Measurements from ENCODE around the gene RIN2.

RIN2 gene

GRCh38 chr20:19758133-19758500, at the start of gene RIN2:
RIN2 (plus strand) TSS chr20:19758258; CDS start chr20:19889602, 131,344 bp downstream.
- Histone ChIP-seq H3K4me3 (ENCODE audit: low read depth, low read length) (peak within 1 kb of the TSS; percentile 89), H3K36me3 (ENCODE audit: control insufficient read depth, insufficient read depth, low read length) (no peaks in the 10 kb centered on the region), H3K9me3 (ENCODE audit: control insufficient read depth, insufficient read depth, low read length) (no peaks in the 10 kb centered on the region), H3K4me1 (ENCODE audit: control insufficient read depth, insufficient read depth, low read length) (peaks cover 2% of the 10 kb centered on the region), H3K9ac (ENCODE audit: low read depth, low read length) (peak within 1 kb of the TSS; percentile 47), H3K27me3 (ENCODE audit: control insufficient read depth, insufficient read depth, low read length) (peaks cover 32% of the 10 kb centered on the region)

GRCh38 chr20:19709635-19710335, 48.3 kb upstream of the RIN2 start:
- Histone ChIP-seq H3K27me3 (ENCODE audit: control insufficient read depth, insufficient read depth, low read length) (no peaks in the 10 kb centered on the region), H3K9ac (ENCODE audit: low read depth, low read length) (no peak overlapping the region), H3K4me3 (ENCODE audit: low read depth, low read length) (no peak overlapping the region), H3K36me3 (ENCODE audit: control insufficient read depth, insufficient read depth, low read length) (no peaks in the 10 kb centered on the region), H3K4me1 (ENCODE audit: control insufficient read depth, insufficient read depth, low read length) (no peaks in the 10 kb centered on the region), H3K9me3 (ENCODE audit: control insufficient read depth, insufficient read depth, low read length) (no peaks in the 10 kb centered on the region)

GRCh38 chr20:19710336-19711120, 47.5 kb upstream of the RIN2 start:
- Histone ChIP-seq H3K36me3 (ENCODE audit: control insufficient read depth, insufficient read depth, low read length) (no peaks in the 10 kb centered on the region), H3K4me1 (ENCODE audit: control insufficient read depth, insufficient read depth, low read length) (no peaks in the 10 kb centered on the region), H3K9me3 (ENCODE audit: control insufficient read depth, insufficient read depth, low read length) (no peaks in the 10 kb centered on the region), H3K4me3 (ENCODE audit: low read depth, low read length) (no peak overlapping the region), H3K27me3 (ENCODE audit: control insufficient read depth, insufficient read depth, low read length) (no peaks in the 10 kb centered on the region), H3K9ac (ENCODE audit: low read depth, low read length) (no peak overlapping the region)

GRCh38 chr20:19711126-19711525, 46.9 kb upstream of the RIN2 start:
- no peaks in the 10 kb centered on the region for H3K27me3 ChIP-seq (ENCODE audit: control insufficient read depth, insufficient read depth, low read length)
- no peak overlapping the region for H3K4me3 ChIP-seq (ENCODE audit: low read depth, low read length)

GRCh38 chr20:19712721-19713260, 45.3 kb upstream of the RIN2 start:
- no peaks in the 10 kb centered on the region for H3K27me3 ChIP-seq (ENCODE audit: control insufficient read depth, insufficient read depth, low read length)

More at GRCh38 chr20:19711126-19711525, 46.9 kb upstream of the RIN2 start:
- Histone ChIP-seq H3K4me1 (ENCODE audit: control insufficient read depth, insufficient read depth, low read length) (no peaks in the 10 kb centered on the region), H3K36me3 (ENCODE audit: control insufficient read depth, insufficient read depth, low read length) (no peaks in the 10 kb centered on the region), H3K9ac (ENCODE audit: low read depth, low read length) (no peak overlapping the region), H3K9me3 (ENCODE audit: control insufficient read depth, insufficient read depth, low read length) (no peaks in the 10 kb centered on the region)

GRCh38 chr20:19713822-19714578, 44.1 kb upstream of the RIN2 start:
- Histone ChIP-seq H3K27me3 (ENCODE audit: control insufficient read depth, insufficient read depth, low read length) (no peaks in the 10 kb centered on the region), H3K4me3 (ENCODE audit: low read depth, low read length) (no peak overlapping the region), H3K4me1 (ENCODE audit: control insufficient read depth, insufficient read depth, low read length) (no peaks in the 10 kb centered on the region), H3K9me3 (ENCODE audit: control insufficient read depth, insufficient read depth, low read length) (no peaks in the 10 kb centered on the region), H3K36me3 (ENCODE audit: control insufficient read depth, insufficient read depth, low read length) (no peaks in the 10 kb centered on the region), H3K9ac (ENCODE audit: low read depth, low read length) (no peak overlapping the region)

More at GRCh38 chr20:19712721-19713260, 45.3 kb upstream of the RIN2 start:
- Histone ChIP-seq H3K36me3 (ENCODE audit: control insufficient read depth, insufficient read depth, low read length) (no peaks in the 10 kb centered on the region), H3K9me3 (ENCODE audit: control insufficient read depth, insufficient read depth, low read length) (no peaks in the 10 kb centered on the region), H3K9ac (ENCODE audit: low read depth, low read length) (no peak overlapping the region), H3K4me1 (ENCODE audit: control insufficient read depth, insufficient read depth, low read length) (no peaks in the 10 kb centered on the region), H3K4me3 (ENCODE audit: low read depth, low read length) (no peak overlapping the region)

GRCh38 chr20:19714579-19714840, 43.5 kb upstream of the RIN2 start:
- no peaks in the 10 kb centered on the region for H3K27me3 ChIP-seq (ENCODE audit: control insufficient read depth, insufficient read depth, low read length)
- no peaks in the 10 kb centered on the region for H3K4me1 ChIP-seq (ENCODE audit: control insufficient read depth, insufficient read depth, low read length)
- H3K36me3 ChIP-seq (ENCODE audit: control insufficient read depth, insufficient read depth, low read length) = no peaks in the 10 kb centered on the region
- H3K9me3 ChIP-seq (ENCODE audit: control insufficient read depth, insufficient read depth, low read length) = no peaks in the 10 kb centered on the region
- no peak overlapping the region for H3K4me3 ChIP-seq (ENCODE audit: low read depth, low read length)
- H3K9ac ChIP-seq (ENCODE audit: low read depth, low read length) = no peak overlapping the region

GRCh38 chr20:19715986-19716385, 42.1 kb upstream of the RIN2 start:
- H3K36me3 ChIP-seq (ENCODE audit: control insufficient read depth, insufficient read depth, low read length) = no peaks in the 10 kb centered on the region
- no peak overlapping the region for H3K4me3 ChIP-seq (ENCODE audit: low read depth, low read length)
- H3K4me1 ChIP-seq (ENCODE audit: control insufficient read depth, insufficient read depth, low read length) = no peaks in the 10 kb centered on the region
- H3K9me3 ChIP-seq (ENCODE audit: control insufficient read depth, insufficient read depth, low read length) = no peaks in the 10 kb centered on the region
- no peak overlapping the region for H3K9ac ChIP-seq (ENCODE audit: low read depth, low read length)
- H3K27me3 ChIP-seq (ENCODE audit: control insufficient read depth, insufficient read depth, low read length) = no peaks in the 10 kb centered on the region

- Histone ChIP-seq H3K36me3 (ENCODE audit: control insufficient read depth, insufficient read depth, low read length) (no peaks in the 10 kb centered on the region), H3K27me3 (ENCODE audit: control insufficient read depth, insufficient read depth, low read length) (no peaks in the 10 kb centered on the region), H3K9ac (ENCODE audit: low read depth, low read length) (no peak overlapping the region)
Observed at GRCh38 chr20:19718880-19719279, 39.2 kb upstream of the RIN2 start.

GRCh38 chr20:19720991-19721390, 37.1 kb upstream of the RIN2 start:
- H3K36me3 ChIP-seq (ENCODE audit: control insufficient read depth, insufficient read depth, low read length) = no peaks in the 10 kb centered on the region
- H3K4me1 ChIP-seq (ENCODE audit: control insufficient read depth, insufficient read depth, low read length) = no peaks in the 10 kb centered on the region
- no peaks in the 10 kb centered on the region for H3K27me3 ChIP-seq (ENCODE audit: control insufficient read depth, insufficient read depth, low read length)
- H3K9ac ChIP-seq (ENCODE audit: low read depth, low read length) = no peak overlapping the region
- no peak overlapping the region for H3K4me3 ChIP-seq (ENCODE audit: low read depth, low read length)
- H3K9me3 ChIP-seq (ENCODE audit: control insufficient read depth, insufficient read depth, low read length) = no peaks in the 10 kb centered on the region

More at GRCh38 chr20:19718880-19719279, 39.2 kb upstream of the RIN2 start:
- Histone ChIP-seq H3K4me1 (ENCODE audit: control insufficient read depth, insufficient read depth, low read length) (no peaks in the 10 kb centered on the region), H3K9me3 (ENCODE audit: control insufficient read depth, insufficient read depth, low read length) (no peaks in the 10 kb centered on the region), H3K4me3 (ENCODE audit: low read depth, low read length) (no peak overlapping the region)

GRCh38 chr20:19723051-19723450, 35.0 kb upstream of the RIN2 start:
- no peak overlapping the region for H3K9ac ChIP-seq (ENCODE audit: low read depth, low read length)
- no peaks in the 10 kb centered on the region for H3K4me1 ChIP-seq (ENCODE audit: control insufficient read depth, insufficient read depth, low read length)
- H3K4me3 ChIP-seq (ENCODE audit: low read depth, low read length) = no peak overlapping the region
- H3K9me3 ChIP-seq (ENCODE audit: control insufficient read depth, insufficient read depth, low read length) = no peaks in the 10 kb centered on the region
- H3K36me3 ChIP-seq (ENCODE audit: control insufficient read depth, insufficient read depth, low read length) = no peaks in the 10 kb centered on the region
- no peaks in the 10 kb centered on the region for H3K27me3 ChIP-seq (ENCODE audit: control insufficient read depth, insufficient read depth, low read length)
